GM19397 (cell line): ENCODE data around the gene PUS1.
A peak's percentile ranks its signal among the peaks of the same experiment; 100 is the strongest.

ENCODE experiments used
- ATAC-seq: cut with Tn5 transposase; IDR thresholded peaks from one replicate; pipeline ENCODE4 v1.9.1; 2021; ENCODE audit warnings: mild to moderate bottlenecking, moderate library complexity; ENCODE audit not compliant: unreplicated experiment

The PUS1 gene

DNA sequence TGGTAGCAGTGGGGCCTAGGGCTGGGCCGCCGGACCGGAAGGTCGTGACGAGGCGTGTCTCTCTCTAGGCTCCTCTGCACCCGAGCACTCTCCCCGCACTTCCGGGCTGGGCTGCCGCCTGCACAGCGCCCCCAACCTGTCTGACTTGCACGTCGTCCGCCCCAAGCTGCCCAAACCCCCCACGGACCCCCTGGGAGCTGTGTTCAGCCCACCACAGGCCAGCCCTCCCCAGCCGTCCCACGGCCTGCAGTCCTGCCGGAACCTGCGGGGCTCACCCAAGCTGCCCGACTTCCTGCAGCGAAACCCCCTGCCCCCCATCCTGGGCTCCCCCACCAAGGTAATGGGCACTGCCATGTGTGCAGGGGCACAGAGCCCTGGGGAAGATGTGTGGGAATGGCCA lies 13.3 kb upstream of the PUS1 start:
- no peak for ATAC-seq

DNA sequence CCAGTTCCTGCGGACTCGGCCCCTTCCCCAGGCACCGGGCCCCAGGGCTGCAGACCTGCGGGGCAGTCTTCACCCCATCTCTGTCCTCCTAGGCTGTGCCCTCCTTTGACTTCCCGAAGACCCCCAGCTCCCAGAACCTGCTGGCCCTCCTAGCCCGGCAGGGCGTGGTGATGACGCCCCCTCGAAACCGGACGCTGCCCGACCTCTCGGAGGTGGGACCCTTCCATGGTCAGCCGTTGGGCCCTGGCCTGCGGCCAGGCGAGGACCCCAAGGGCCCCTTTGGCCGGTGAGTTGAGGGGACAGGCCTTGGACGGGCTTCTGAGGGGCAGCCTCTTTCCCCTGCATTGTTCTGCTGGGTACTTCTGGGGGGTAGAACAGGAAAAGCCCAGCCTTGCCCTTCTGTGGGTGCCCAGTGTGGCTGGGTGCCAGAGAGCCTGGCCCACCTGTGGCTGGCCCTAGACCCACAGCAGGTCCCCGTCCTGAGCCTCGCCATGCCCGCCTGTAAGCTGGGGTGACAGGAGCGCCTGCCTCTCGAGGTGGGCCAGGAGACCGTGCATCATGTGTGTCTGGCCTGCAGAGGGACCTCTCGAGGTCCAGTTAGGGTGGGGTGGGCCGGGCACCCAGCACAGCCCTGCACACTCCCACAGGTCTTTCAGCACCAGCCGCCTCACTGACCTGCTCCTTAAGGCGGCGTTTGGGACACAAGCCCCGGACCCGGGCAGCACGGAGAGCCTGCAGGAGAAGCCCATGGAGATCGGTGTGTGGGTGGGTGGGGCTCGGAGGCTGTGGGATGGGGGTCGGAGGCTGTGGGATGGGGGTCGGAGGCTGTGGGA lies 12.6 kb upstream of the PUS1 start:
- no peak for ATAC-seq

- ATAC-seq = no peak
Observed at GRCh38 chr12:131917139-131917710, 11.9 kb upstream of the PUS1 start.

DNA sequence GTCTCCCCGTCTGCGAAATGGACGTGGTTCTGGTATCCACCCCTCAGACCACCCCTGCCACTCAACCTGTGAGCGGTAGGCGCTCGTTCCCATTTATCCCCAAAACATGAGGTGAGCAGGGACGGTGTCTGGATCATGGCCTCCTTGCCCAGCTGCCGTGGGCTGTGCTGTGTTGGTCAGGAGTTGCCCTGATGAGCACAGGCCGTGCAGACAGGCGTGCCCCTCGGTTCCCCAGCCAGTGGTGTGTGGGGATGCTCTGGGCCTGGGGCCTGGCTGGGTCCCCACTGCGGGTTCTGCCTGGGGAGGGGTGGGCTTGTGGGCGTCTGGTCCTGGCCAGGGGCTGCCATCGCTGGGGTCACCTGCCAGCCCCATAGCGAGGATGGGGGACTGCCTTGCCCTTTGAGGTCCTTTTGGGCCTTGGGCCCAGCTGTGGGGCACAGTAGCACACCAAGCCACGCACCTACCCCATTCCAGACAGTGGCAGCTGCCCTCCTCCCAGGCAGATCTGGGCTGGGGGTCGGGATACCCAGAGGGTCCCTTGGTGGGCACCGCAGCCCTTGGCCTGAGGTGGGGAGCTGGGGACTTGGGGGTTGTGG lies 11.3 kb upstream of the PUS1 start:
- no peak for ATAC-seq

DNA sequence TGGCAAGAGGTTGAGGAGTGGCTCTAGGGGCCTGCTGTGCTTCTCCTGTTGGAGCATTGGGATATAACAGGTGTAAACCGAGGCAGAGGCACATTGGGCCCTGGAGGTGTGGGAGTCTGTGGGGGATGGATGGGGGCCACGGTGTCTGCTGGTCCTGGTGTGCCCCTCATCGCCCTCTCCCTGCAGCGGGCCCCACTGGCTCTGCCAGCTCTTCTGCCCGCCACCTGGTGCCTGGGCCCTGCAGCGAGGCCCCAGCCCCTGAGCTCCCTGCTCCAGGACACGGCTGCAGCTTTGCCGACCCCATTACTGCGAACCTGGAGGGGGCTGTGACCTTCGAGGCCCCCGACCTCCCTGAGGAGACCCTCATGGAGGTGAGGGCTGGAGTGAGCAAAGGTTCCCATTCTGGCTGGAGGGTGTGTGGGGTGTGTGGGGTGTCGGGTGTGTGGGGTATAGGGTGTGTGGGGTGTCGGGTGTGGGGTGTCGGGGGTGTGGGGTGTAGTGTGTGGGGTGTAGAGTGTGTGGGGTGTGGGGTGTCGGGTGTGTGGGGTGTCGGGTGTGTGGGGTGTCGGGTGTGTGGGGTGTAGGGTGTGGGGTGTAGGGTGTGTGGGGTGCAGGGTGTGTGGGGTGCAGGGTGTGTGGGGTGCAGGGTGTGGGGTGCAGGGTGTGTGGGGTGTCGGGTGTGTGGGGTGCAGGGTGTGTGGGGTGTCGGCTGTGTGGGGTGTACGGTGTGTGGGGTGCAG lies 10.6 kb upstream of the PUS1 start:
- ATAC-seq = no peak

DNA sequence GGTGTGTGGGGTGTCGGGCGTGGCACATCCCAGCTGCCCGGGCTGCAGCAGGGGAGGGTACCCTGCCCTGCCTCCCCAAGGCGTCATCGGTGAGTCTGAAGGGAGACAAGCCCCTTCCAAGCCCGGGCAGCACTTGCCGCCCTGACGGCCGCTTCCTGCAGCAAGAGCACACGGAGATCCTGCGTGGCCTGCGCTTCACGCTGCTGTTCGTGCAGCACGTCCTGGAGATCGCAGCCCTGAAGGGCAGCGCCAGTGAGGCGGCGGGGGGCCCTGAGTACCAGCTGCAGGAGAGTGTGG lies 10.1 kb upstream of the PUS1 start:
- no peak for ATAC-seq

DNA sequence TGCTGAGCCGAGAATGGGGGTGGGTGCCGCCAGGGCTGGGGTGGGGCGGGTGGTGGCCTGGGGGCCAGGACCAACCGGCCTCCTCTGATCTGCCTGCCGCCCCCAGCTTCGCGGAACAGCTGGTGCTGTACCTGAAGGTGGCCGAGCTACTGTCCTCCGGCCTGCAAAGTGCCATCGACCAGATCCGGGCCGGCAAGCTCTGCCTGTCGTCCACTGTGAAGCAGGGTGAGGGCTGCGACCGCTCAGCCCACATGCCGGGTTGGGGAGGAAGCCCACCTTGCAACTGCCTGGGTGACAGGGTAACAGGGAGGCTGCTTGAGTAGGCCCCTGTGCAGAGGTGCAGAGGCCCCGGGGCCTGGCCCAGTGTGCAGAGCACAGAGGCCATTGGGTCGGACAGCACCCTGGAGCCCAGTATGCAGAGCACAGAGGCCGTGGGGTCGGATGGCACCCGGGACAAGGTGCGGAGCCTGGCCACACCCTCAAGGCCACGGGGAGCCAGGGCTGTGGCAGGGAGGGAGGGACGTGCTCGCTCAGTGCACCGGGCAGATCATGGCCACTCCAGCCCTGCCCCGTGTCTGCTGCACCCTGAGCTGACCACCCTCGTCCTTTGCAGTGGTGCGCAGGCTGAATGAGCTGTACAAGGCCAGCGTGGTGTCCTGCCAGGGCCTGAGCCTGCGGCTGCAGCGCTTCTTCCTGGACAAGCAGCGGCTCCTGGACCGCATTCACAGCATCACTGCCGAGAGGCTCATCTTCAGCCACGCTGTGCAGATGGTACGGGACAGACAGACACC lies 9.5 kb upstream of the PUS1 start:
- no peak for ATAC-seq

GRCh38 chr12:131920157-131920508 lies 8.9 kb upstream of the PUS1 start:
- ATAC-seq = no peak

GRCh38 chr12:131920902-131921840 lies 7.9 kb upstream of the PUS1 start:
- ATAC-seq = no peak

DNA sequence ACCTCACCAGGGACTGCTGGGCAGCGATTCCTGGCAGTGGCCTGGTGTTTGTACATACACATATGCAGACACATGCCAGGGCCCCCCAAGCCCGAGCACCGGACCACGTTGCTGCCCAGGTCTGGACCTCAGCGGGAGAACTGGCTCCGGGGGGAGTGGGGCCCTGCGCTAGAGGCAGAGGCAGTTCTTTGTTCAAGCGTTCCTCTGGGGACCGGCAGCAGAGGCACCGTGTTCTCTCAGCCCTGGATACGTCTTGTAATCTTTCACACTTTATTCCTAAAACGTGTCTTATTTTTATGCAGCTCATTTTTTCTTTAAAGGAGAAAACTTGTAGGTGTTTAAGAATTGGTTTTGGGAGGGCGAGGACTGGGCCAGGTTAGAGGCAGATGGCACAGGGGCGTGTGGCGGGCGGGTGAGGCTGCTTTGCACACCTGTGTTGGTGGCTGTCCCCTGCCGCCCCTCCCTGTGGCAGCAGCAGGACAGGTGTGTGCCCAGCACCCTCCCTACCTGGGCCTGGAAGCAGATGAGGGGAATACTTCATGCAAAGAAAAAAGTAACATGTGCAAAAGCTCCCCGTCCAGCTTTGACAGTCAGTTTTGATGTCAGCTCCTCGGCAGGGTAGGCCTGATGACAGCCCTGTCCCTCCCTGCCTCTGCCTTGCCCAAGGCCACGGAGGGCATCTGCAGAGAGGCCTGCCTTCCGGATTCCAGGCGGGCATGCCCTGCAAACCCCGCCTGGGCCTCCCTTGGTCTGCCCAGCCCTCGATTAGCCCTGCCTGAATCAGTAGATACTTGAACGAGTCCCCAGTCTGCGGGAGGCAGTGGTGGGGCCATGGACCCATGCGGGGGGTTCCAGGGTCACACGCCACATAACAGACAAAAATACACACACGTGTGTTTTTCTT lies 7.0 kb upstream of the PUS1 start:
- ATAC-seq = no peak

DNA sequence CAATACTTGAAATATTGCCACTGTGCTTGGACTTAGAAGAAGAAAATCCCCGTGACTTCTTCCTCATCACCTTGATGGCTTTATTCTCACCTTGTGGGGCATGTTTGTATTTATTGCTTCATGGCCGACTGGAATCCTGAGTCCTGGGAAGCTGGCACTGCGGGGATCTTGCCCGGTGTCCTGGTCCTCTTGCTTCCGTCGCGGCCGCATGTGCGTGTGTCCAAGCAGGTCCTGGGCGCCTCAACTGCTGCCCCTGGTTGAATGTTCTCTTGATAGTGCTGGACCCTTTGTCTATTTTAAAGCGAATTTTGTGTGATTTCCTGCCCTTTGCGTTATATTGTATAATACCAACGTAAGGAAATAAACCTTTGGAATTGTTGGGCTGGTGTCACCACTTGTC lies 6.3 kb upstream of the PUS1 start:
- ATAC-seq = no peak

- peak; percentile 63 for ATAC-seq
Observed at GRCh38 chr12:131923260-131923659, 5.8 kb upstream of the PUS1 start.

- ATAC-seq = no peak
Observed at GRCh38 chr12:131927110-131928079, 1.7 kb upstream of the PUS1 start.

- no peak for ATAC-seq
Observed at GRCh38 chr12:131928080-131928710, 881 bp upstream of the PUS1 start.

- ATAC-seq = peak; percentile 20
Observed at GRCh38 chr12:131929581-131930456, 743 bp downstream of the PUS1 start.

DNA sequence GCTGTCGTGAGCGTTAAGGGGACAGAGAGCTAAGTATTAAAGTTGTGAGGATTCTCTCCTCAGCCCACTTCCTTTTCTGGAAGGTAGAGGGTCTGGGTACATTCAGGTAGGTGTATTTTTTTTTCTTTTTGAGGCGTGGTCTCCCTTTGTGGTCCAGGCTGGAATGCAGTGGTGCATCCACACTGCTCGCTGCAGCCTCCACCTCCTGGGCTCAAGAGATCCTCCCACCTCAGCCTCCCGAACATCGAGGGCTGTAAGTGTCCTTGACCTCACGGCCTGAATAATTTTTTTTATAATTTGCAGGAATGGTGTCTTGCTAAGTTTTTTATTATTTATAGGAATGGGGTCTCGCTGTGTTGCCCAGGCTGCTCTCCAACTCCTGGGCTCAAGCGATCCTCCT lies 1.4 kb downstream of the PUS1 start:
- no peak for ATAC-seq
